Cerebellar cortex (tissue), 1 donor: ENCODE measurements around the gene AXDND1.
"Not testable (repeated sequence)": the region's sequence is repeated elsewhere in the genome, so short reads cannot be mapped to it uniquely, and the experiment has no call there.

Experiments
- DNase-seq: peaks from one replicate; pipeline ENCODE4 v3.0.0-alpha.2; 2015; ENCODE audit warnings: low spot score

Gene AXDND1

DNA sequence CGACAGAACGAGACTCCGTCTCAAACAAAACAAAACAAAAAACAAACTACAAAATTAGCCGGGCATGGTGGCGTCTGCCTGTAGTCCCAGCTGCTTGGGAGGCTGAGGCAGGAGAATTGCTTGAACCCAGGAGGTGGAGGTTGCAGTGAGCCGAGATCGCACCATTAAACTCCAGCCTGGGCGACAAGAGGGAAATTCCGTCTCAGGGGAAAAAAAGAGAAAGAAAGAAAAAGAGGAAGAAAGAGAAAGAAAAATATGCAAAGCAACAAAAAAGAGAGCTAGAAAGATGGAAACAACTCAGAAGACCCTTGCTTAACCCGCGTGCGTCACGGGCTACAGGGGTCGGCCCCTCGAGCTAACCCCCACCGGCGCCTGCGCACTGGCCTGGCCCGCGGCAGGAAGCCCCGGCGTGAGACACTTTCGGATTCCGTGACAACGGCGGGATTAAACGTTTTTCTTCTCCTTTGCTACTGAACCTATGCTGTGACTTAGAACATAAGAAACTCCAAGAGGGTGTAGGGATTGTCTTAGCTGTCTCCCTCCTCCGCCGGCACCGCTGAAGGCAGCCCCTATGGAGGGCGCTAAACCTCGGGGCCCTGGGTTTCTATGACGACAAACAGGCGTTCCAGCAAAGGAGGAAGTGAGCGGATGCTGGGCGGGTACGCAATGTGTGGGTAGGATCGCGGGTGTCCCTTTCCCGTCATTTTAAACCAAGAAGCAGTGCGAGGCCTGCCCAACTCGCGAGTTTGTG lies at the start of gene AXDND1:
Gene AXDND1 (plus strand): TSS at position 630 of the 751 bp plus-strand sequence. CDS start 539 bp downstream, outside the sequence.
- DNase-seq, result peak; percentile 82

DNA sequence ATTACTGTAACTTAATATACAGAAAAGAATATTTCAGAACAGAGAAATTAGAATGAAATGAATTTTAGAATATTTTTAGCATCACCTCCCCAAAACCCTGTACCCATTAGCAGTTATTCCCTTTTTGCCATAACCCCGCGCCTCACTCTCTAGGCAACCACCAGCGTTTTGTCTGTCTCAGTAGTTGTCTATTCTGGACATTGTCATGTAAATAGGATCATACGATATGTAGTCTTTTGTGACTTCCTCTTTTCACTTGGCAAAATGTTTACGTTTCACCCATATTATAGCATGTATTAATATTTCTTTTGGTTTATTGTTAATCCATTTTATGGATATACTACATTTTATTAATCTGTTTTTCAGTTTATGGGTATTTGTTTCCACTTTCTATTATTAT lies 47.3 kb upstream of the AXDND1 start:
- DNase-seq, result no peak

- no peak for DNase-seq
These were observed 44.1 kb upstream of the AXDND1 start for GRCh38 chr1:179321533-179322216.

- no peak for DNase-seq
These were observed 43.2 kb upstream of the AXDND1 start for GRCh38 chr1:179322557-179322956.

DNA sequence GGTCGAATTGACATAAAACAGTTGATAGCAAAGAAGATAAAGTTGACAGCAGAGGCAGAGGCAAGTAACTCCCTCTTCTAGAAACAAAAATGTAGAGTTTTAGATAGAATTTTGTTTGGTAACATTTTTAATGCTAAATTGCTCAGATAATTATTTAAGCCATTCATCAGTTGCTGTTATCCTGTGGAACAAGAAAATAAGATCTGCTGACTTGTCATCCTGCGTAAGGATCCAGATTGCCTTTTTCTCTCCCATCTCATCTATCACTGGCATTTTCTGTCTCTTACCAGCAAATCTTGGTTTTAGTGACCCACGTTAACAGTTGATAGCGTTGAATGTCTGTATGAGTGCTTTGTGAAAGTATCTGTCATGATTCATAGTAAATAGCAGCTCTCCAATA lies 42.3 kb upstream of the AXDND1 start:
- DNase-seq, result no peak

DNA sequence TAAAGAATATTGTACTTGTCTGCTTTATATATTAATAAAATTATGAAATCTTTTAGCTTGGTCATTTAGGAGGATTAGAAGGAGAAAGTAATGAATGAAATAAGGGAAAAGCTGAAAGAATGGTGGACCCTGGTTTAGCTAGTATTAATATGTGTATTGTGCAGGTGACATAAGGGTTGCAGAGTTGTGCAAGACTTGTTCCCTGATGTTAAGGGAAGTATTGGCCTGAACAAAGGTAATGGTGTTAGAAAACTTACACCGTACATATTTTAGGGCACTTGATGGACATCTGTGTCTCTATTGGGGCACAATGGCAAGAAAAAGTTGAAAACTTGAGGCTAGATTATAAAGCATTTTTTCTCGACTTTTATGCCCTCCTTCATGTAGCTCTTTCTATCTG lies 39.9 kb upstream of the AXDND1 start:
- DNase-seq, result no peak

DNA sequence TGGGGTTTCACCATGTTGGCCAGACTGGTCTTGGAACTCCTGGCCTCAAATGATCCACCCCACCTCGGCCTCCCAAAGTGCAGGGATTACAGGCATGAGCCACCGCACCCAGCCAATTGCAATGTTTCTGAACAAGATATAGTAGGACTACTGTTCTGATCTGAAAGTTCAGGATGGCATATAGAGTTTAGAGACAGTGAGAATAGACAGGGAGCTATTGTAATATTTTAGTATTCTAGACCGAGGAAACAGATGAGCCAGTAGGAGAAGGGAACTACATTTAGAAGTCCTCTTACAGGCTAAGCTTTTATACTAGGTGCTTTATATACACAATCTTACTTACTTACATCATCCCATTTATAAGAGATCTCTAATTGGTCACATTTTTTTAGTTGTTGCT lies 39.0 kb upstream of the AXDND1 start:
- DNase-seq, result no peak

DNA sequence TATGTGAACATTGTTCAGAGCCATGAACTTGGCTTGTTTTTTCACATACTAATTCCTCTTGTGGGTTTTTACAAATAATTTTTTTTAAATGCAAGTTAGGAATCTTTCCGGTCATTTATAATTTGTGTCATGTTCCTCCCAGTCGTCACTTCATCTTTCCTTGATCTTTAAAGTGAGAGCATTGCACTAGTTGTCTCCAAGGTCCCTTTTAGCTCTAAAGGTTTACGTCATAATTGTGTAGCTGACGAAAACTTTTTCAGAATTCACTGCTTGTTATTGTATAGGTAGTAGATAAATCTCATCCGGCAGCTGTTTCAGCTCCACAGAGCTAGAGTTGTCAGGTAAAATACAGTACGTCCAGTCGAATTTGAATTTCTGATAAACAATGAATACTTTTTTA lies 38.6 kb upstream of the AXDND1 start:
- no peak for DNase-seq

- DNase-seq, result no peak
These were observed 38.1 kb upstream of the AXDND1 start for GRCh38 chr1:179327679-179328078.

GRCh38 chr1:179329862-179330261 lies 35.9 kb upstream of the AXDND1 start:
- no peak for DNase-seq

DNA sequence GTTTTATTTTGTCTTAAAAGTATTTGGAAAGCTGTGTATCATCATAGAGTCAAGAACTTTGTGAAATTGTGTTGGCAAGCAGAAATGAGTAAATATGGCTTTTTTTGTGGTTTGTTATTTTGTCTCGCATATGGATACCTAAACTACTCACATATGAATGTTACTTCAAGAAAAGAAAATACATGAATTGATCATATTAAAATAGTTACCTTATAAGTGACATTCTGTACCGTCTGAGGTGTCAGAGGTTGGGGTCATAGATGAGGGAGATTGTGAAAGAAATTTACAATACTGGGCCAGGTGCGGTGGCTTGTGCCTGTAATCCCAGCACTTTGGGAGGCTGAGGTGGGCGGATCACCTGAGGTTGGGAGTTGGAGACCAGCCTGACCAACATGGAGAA lies 31.3 kb upstream of the AXDND1 start:
- DNase-seq, result no peak

GRCh38 chr1:179337288-179337687 lies 28.5 kb upstream of the AXDND1 start:
- DNase-seq, result no peak

GRCh38 chr1:179337942-179338560 lies 27.7 kb upstream of the AXDND1 start:
- no peak for DNase-seq

DNA sequence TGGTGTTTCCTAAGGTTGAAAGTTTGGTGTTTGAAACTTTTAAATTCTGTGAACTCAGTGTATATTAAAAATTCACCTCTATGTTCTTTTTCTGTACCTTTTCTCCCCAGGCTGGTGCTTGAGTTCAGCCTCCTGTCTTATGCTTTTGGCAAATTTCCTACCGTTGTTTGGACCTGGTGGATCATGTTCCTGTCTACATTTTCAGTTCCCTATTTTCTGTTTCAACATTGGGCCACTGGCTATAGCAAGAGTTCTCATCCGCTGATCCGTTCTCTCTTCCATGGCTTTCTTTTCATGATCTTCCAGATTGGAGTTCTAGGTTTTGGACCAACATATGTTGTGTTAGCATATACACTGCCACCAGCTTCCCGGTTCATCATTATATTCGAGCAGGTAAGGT lies 24.9 kb upstream of the AXDND1 start:
- no peak for DNase-seq

DNA sequence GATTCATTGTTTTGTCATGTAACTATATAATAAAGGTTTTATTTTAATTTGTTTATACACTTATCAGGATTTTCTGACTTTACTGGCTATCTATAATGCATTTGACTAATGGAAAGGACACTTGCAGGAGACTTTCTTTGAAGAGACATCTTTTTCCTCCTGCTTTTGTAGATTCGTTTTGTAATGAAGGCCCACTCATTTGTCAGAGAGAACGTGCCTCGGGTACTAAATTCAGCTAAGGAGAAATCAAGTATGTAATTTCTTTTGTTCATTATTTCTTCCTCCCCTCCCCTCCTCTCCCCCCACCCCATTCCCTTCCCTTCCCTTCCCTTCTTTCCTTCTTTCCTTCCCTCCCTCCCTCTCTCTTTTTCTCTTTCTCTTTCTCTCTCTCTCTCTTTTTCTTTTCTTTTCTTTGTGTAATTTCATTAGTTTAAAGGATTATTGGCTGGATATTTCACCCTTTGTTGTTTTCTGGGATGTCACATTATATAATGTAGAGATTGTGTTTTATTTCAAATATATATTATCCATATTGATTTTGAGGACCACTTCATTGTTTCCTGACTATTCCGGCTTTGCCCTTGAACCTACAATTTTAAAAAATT lies 23.7 kb upstream of the AXDND1 start:
- no peak for DNase-seq

- no peak for DNase-seq
These were observed 22.9 kb upstream of the AXDND1 start for GRCh38 chr1:179342740-179343404.

GRCh38 chr1:179351281-179351680 lies 14.5 kb upstream of the AXDND1 start:
- DNase-seq, result no peak

- DNase-seq, result no peak
These were observed 13.5 kb upstream of the AXDND1 start for GRCh38 chr1:179352236-179352635.

DNA sequence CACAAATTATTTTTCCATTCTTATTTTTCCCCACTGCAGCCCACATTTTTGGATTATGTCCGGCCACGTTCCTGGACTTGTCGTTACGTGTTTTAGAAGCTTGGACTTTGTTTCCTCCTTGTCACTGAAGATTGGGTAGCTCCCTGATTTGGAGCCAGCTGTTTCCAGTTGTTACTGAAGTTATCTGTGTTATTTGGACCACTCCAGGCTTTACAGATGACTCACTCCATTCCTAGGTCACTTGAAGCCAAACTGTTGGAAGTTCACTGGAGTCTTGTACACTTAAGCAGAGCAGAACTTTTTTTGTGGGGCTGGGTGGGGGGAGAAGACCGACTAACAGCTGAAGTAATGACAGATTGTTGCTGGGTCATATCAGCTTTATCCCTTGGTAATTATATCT lies 12.2 kb upstream of the AXDND1 start:
- DNase-seq, result no peak

GRCh38 chr1:179361631-179362030 lies 4.1 kb upstream of the AXDND1 start:
- not testable (repeated sequence) for DNase-seq

- peak; percentile 18 for DNase-seq
These were observed 476 bp downstream of the AXDND1 start for GRCh38 chr1:179366093-179366800.
